C4-2B (cell line): ENCODE measurements around the gene SH2D5.
"Not testable (repeated sequence)": the region's sequence is repeated elsewhere in the genome, so short reads cannot be mapped to it uniquely, and the experiment has no call there.

ENCODE experiments used
- H3K27ac ChIP-seq: fragments of 450-650 bp; 2 replicates; pipeline ENCODE4 v1.5.1; 2017
- ZFX ChIP-seq: fragments of 450-650 bp; IDR thresholded peaks from 2 replicates; pipeline ENCODE4 v1.6.1; 2017
- TF ChIP-seq, protein P1 (sequence below): fragments of 450-650 bp; conservative IDR thresholded peaks from 2 replicates; pipeline ENCODE4 v1.5.1; 2017; ENCODE audit warnings: mild to moderate bottlenecking

SH2D5 gene

DNA sequence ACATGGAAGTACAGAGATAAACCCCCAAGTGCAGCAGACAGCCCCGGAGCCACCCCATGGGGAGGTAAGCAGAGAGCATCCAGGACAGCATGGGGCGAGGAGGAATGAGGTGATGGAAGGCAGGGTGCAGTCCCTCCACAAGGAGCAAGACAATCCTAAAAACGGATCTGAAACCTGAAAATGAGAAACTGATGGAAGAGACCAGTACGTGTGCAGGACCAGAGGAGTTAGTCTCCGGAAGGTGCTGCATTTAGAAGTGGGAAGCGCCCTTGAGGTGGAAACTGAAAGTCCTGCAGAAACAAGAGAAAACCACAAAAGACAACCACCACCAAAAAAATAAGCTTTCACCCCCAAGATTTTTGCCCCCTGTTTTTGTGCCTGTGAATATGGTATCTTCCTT is 53.9 kb downstream of the SH2D5 start:
- no peak overlapping the region for H3K27ac ChIP-seq
- no peak for TF ChIP-seq ZFX
- TF ChIP-seq, protein P1, sequence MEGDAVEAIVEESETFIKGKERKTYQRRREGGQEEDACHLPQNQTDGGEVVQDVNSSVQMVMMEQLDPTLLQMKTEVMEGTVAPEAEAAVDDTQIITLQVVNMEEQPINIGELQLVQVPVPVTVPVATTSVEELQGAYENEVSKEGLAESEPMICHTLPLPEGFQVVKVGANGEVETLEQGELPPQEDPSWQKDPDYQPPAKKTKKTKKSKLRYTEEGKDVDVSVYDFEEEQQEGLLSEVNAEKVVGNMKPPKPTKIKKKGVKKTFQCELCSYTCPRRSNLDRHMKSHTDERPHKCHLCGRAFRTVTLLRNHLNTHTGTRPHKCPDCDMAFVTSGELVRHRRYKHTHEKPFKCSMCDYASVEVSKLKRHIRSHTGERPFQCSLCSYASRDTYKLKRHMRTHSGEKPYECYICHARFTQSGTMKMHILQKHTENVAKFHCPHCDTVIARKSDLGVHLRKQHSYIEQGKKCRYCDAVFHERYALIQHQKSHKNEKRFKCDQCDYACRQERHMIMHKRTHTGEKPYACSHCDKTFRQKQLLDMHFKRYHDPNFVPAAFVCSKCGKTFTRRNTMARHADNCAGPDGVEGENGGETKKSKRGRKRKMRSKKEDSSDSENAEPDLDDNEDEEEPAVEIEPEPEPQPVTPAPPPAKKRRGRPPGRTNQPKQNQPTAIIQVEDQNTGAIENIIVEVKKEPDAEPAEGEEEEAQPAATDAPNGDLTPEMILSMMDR: no peak

DNA sequence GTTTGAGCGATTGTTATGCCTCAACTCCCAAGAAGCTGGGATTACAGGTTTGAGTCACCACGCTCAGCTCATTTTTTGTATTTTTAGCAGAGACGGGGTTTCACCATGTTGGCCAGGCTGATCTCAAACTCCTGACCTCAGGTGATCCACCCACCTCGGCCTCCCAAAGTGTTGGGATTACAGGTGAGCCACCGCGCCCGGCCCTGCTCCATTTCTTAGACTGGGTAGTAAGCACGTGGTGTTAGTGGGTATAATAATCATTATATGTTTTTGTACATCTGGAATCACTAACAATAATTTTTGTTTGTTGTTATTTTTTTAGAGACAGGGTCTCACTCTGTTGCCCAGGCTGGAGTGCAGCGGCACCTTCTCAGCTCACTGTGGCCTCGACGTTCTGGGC is 58.9 kb downstream of the SH2D5 start:
- H3K27ac ChIP-seq: not testable (repeated sequence)

DNA sequence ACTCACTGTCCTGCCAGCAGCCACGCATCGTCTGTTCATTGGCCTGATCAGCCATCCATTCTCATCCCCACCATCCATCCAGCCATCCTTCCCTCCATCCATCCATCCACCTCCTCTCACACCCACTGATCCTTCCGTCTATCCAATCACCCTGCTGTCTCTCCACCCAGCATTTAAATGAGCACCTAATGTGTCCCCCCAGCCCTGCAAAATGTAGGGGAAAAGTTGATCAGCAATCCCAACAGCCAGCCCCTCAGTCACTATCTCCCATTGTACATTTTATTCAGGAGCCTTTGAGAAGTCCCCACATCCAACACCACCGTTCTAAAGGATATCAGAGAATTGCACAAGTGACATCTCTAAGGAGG is 60.3 kb downstream of the SH2D5 start:
- TF ChIP-seq, protein P1: no peak
- no peak for TF ChIP-seq ZFX
- H3K27ac ChIP-seq: no peak overlapping the region

DNA sequence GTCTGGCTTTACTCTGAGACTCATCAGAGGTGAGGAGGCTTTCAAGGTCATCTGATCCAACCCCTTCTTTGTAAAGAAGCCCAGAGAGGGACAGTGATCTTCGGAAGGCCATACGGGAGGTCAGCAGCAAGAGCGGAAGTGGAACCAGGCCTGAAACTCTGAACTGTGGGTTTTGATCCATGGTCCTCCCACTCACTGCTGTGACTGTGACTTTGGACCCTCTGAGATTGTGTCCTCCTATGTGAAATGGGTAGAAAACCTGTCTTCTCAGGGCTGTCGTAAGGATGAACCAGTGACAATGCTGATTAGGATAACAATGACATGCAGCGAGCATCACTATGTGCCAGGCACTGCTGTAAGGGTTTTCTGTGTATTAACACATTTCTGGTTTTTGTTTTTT is 61.6 kb downstream of the SH2D5 start:
- H3K27ac ChIP-seq: no peak overlapping the region
- TF ChIP-seq, protein P1: no peak
- no peak for TF ChIP-seq ZFX
